ENCODE measurements around the gene UBAC1.

- TF ChIP-seq TOX (CRISPR knock-in tag; IDR thresholded peaks at IDR 0.05; ENCODE audit: borderline replicate concordance) (no peak), ZFP30 (CRISPR knock-in tag; IDR thresholded peaks at IDR 0.05) (no peak), ZFP3 (CRISPR knock-in tag; IDR thresholded peaks at IDR 0.05) (no peak), ZC3H10 (CRISPR knock-in tag; IDR thresholded peaks at IDR 0.05) (no peak), BACH2 (CRISPR knock-in tag; IDR thresholded peaks at IDR 0.05; ENCODE audit: borderline replicate concordance) (no peak), OSR1 (CRISPR knock-in tag; IDR thresholded peaks at IDR 0.05) (no peak), PATZ1 (CRISPR knock-in tag; IDR thresholded peaks at IDR 0.05; ENCODE audit: borderline replicate concordance) (no peak), RARB (CRISPR knock-in tag; IDR thresholded peaks at IDR 0.05) (no peak), GLIS3 (CRISPR knock-in tag; IDR thresholded peaks at IDR 0.05) (no peak), ARNTL (CRISPR knock-in tag; IDR thresholded peaks at IDR 0.05; ENCODE audit: borderline replicate concordance, low read depth) (no peak), ZNF565 (CRISPR knock-in tag; conservative IDR thresholded peaks at IDR 0.05; ENCODE audit: low read depth) (no peak), CSDC2 (CRISPR knock-in tag; IDR thresholded peaks at IDR 0.05) (no peak)
Observed at GRCh38 chr9:135988493-135988892, 27.3 kb upstream of the UBAC1 start.

Data from SK-N-SH treated with all-trans-retinoic acid at 6 μM for 48 hours (cell line).